K562 (cell line): Measurements from ENCODE around the gene TYRO3. TPM values are rescaled to one million over a fixed set of nuclear protein-coding genes. Genes with fewer than 3 reads are reported as not detected.

Experiments used
- BRD9 ChIP-seq: fragments of 450-650 bp; IDR thresholded peaks from 2 replicates; pipeline ENCODE4 v1.6.1; 2018; ENCODE audit warnings: low read depth; ENCODE audit not compliant: partially characterized antibody
- DMBX1 ChIP-seq: fragments of 250-450 bp; sonication (Bioruptor Pico); IDR thresholded peaks from 2 replicates; pipeline ENCODE4 v1.8.0; 2022; ENCODE audit warnings: inconsistent platforms, mild to moderate bottlenecking, moderate library complexity, borderline replicate concordance
- ELF1 ChIP-seq: fragments of 200-800 bp; sonication (Bioruptor generic); IDR thresholded peaks from 2 replicates; pipeline ENCODE4 v1.6.1; 2016; ENCODE audit warnings: missing genetic modification characterization, missing compliant biosample characterization
- FOXA1 ChIP-seq: fragments of 450-650 bp; IDR thresholded peaks from 2 replicates; pipeline ENCODE4 v1.6.1; 2016; ENCODE audit warnings: mild to moderate bottlenecking, borderline replicate concordance
- FOXP1 ChIP-seq: sonication (generic); formaldehyde crosslinking; IDR thresholded peaks from 2 replicates; pipeline ENCODE4 v1.8.0; 2022; ENCODE audit warnings: mild to moderate bottlenecking, missing genetic modification reagents
- GTF3C2 ChIP-seq: IDR thresholded peaks from 3 replicates; pipeline ENCODE4 v1.6.1; 2011; ENCODE audit warnings: borderline replicate concordance, mild to moderate bottlenecking, moderate library complexity; ENCODE audit not compliant: insufficient read length; ENCODE audit errors: extremely low read depth
- MAFF ChIP-seq: IDR thresholded peaks from 2 replicates; pipeline ENCODE4 v1.6.1; 2012; ENCODE audit warnings: low read length, improper control_type of control experiment
- MEF2A ChIP-seq: IDR thresholded peaks from 2 replicates; pipeline ENCODE4 v1.6.1; 2011; ENCODE audit warnings: low read depth, mild to moderate bottlenecking, low read length, moderate library complexity; ENCODE audit not compliant: control insufficient read depth
- NFXL1 ChIP-seq: fragments of 450-650 bp; formaldehyde crosslinking; IDR thresholded peaks from 2 replicates; pipeline ENCODE4 v1.4.0; 2021; ENCODE audit warnings: mild to moderate bottlenecking
- NUFIP1 ChIP-seq: fragments of 450-650 bp; IDR thresholded peaks from 2 replicates; pipeline ENCODE4 v1.6.1; 2018; ENCODE audit not compliant: partially characterized antibody
- POLR2A ChIP-seq: fragments of 450-650 bp; conservative IDR thresholded peaks from 2 replicates; pipeline ENCODE4 v1.6.1; 2016
- POU5F1 ChIP-seq: fragments of 150-350 bp; IDR thresholded peaks from 2 replicates; pipeline ENCODE4 v1.6.1; 2014; ENCODE audit warnings: borderline replicate concordance, low read length, low read depth, mild to moderate bottlenecking; ENCODE audit not compliant: partially characterized antibody
- SMAD2 ChIP-seq: fragments of 150-350 bp; IDR thresholded peaks from 2 replicates; pipeline ENCODE4 v1.6.1; 2014; ENCODE audit warnings: low read depth, mild to moderate bottlenecking, low read length
- TOE1 ChIP-seq, 2 experiments: fragments of 450-650 bp in 1 of 2; sonication (generic) in 1 of 2; formaldehyde crosslinking in 1 of 2; IDR thresholded peaks; 2 replicates each; pipeline versions ENCODE4 v1.7.1 to v1.8.0; 2016 to 2022; ENCODE audit warnings: borderline replicate concordance in 2 of 2, mild to moderate bottlenecking in 2 of 2, antibody characterized with exemption in 1 of 2, inconsistent platforms in 1 of 2, low read depth in 1 of 2, missing genetic modification reagents in 1 of 2, moderate library complexity in 1 of 2
- TRIM24 ChIP-seq, 2 experiments: fragments of 450-650 bp; IDR thresholded peaks; 2 replicates each; pipeline ENCODE4 v1.6.1; 2016
- U2AF2 ChIP-seq: fragments of 200-400 bp; formaldehyde crosslinking; optimal IDR thresholded peaks from 2 replicates; pipeline ENCODE3; 2017; ENCODE audit warnings: low read depth, mild to moderate bottlenecking, low read length
- YY1 ChIP-seq, 3 experiments: IDR thresholded peaks; 2 replicates each; pipeline ENCODE4 v1.6.1; 2011; ENCODE audit warnings: low read length in 2 of 3, mild to moderate bottlenecking in 2 of 3, moderate library complexity in 2 of 3, borderline replicate concordance in 1 of 3, control low read depth in 1 of 3, low read depth in 1 of 3; ENCODE audit not compliant: insufficient read depth in 3 of 3, insufficient replicate concordance in 2 of 3, control insufficient read depth in 1 of 3, insufficient read length in 1 of 3; ENCODE audit errors: extremely low read depth in 1 of 3
- ZKSCAN3 ChIP-seq: fragments of 250-450 bp; sonication (Bioruptor Pico); IDR thresholded peaks from 2 replicates; pipeline ENCODE4 v1.4.0; 2020
- ZNF655 ChIP-seq: fragments of 250-450 bp; sonication (Bioruptor Pico); IDR thresholded peaks from 2 replicates; pipeline ENCODE4 v1.5.0; 2021
- ZNF76 ChIP-seq: fragments of 250-450 bp; sonication (Bioruptor Pico); IDR thresholded peaks from 2 replicates; pipeline ENCODE4 v1.4.0; 2020; ENCODE audit warnings: mild to moderate bottlenecking, moderate library complexity, borderline replicate concordance
- polyA plus RNA-seq, 8 experiments: library from polyadenylated mRNA; depleted of rRNA in 4 of 8; stranded (reverse) in 5 of 8; unstranded in 3 of 8; fragments of >200 nt; fragmentation: Nextera tagmentation in 2 of 8; fragmentation: Illumina TruSeq in 1 of 8; extraction: Ambion mirVana in 2 of 8; extraction: Trizol in 1 of 8; gene quantifications; 2 replicates each; pipeline versions ENCODE4 v1.2.1 to v1.2.3, GENCODE V29; 2011 to 2014; ENCODE audit warnings: inconsistent platforms in 1 of 8, missing spikeins in 1 of 8
- total RNA-seq, 7 experiments: library from RNA; depleted of rRNA in 6 of 7; stranded (reverse); fragments of >200 nt in 6 of 7; fragmentation: Illumina TruSeq in 2 of 7; extraction: Trizol in 2 of 7; gene quantifications; 2 replicates each; pipeline versions ENCODE4 v1.2.1 to v1.2.3, GENCODE V29; 2011 to 2021; ENCODE audit warnings: low replicate concordance in 1 of 7
- TF ChIP-seq, protein P1 (sequence below): fragments of 450-650 bp; IDR thresholded peaks from 2 replicates; pipeline ENCODE4 v1.7.1; 2018; ENCODE audit warnings: mild to moderate bottlenecking, low read depth; ENCODE audit not compliant: partially characterized antibody

TYRO3 gene
- total and polyA plus RNA-seq, 9 of the 15 experiments (the other 6 are each of a cell fraction or from before 2014, with no cell fraction given) = 2.6 to 39.6 (median 18.6) TPM

- TF ChIP-seq GTF3C2 = no peak
- no peak for TF ChIP-seq TOE1 (IDR thresholded peaks at IDR 0.05; ENCODE audit: borderline replicate concordance)
- no peak for TF ChIP-seq TOE1 (CRISPR knock-in tag; IDR thresholded peaks at IDR 0.05; ENCODE audit: borderline replicate concordance, low read depth)
- no peak for TF ChIP-seq ZNF655 (CRISPR knock-in tag)
- no peak for TF ChIP-seq POLR2A
- no peak for TF ChIP-seq BRD9
- TF ChIP-seq, protein P1, sequence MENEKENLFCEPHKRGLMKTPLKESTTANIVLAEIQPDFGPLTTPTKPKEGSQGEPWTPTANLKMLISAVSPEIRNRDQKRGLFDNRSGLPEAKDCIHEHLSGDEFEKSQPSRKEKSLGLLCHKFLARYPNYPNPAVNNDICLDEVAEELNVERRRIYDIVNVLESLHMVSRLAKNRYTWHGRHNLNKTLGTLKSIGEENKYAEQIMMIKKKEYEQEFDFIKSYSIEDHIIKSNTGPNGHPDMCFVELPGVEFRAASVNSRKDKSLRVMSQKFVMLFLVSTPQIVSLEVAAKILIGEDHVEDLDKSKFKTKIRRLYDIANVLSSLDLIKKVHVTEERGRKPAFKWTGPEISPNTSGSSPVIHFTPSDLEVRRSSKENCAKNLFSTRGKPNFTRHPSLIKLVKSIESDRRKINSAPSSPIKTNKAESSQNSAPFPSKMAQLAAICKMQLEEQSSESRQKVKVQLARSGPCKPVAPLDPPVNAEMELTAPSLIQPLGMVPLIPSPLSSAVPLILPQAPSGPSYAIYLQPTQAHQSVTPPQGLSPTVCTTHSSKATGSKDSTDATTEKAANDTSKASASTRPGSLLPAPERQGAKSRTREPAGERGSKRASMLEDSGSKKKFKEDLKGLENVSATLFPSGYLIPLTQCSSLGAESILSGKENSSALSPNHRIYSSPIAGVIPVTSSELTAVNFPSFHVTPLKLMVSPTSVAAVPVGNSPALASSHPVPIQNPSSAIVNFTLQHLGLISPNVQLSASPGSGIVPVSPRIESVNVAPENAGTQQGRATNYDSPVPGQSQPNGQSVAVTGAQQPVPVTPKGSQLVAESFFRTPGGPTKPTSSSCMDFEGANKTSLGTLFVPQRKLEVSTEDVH = no peak
- TF ChIP-seq MEF2A = no peak
- TF ChIP-seq TRIM24 (IDR thresholded peaks at IDR 0.05) = no peak
- TF ChIP-seq ZKSCAN3 (CRISPR knock-in tag) = no peak
- TF ChIP-seq U2AF2 = no peak
- no peak for TF ChIP-seq ZNF76 (CRISPR knock-in tag)
- no peak for TF ChIP-seq FOXA1
- TF ChIP-seq NFXL1 = no peak
- no peak for TF ChIP-seq ELF1
- no peak for TF ChIP-seq FOXP1 (CRISPR knock-in tag)
- no peak for TF ChIP-seq POU5F1
- no peak for TF ChIP-seq SMAD2
- no peak for TF ChIP-seq DMBX1 (CRISPR knock-in tag)
- TF ChIP-seq NUFIP1 = no peak
- TF ChIP-seq MAFF = no peak
- TF ChIP-seq YY1 (IDR thresholded peaks at IDR 0.05; ENCODE audit: borderline replicate concordance in 1 of 3, control insufficient read depth in 1 of 3, extremely low read depth in 1 of 3, insufficient read depth in 3 of 3, insufficient read length in 1 of 3, insufficient replicate concordance in 2 of 3, low read depth in 1 of 3, low read length in 2 of 3) = peak in 2 of 3 experiments; percentile 22 to 69
These were observed at the start of gene TYRO3 (continued) for GRCh38 chr15:41558400-41559238.
